Measurements from ENCODE around the gene EEF1AKMT2. TPM values are rescaled to one million over a fixed set of nuclear protein-coding genes. Genes with fewer than 3 reads are reported as not detected.
"Not testable (repeated sequence)": the region's sequence is repeated elsewhere in the genome, so short reads cannot be mapped to it uniquely, and the experiment has no call there.

EEF1AKMT2 gene
- total RNA-seq, 1 donor from 2014 or later = 19.1 TPM

DNA sequence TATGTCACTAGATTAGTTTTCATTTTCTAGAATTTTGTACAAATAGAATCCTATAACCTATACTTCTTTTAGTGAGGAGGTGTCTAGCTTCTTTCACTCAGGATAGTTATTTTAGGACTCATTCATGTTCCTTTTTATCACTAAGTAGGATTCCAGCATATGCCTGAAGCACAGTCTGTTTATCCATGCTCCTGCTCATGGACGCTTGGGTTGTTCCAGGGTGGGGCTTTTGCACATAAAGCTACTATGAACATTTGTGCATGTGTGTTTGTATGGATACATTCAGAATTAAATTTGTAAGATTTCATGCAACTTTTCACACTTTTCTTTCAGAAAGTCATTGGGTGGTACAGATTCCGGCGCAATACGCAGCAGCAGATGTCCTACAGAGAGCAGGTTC lies 34.6 kb upstream of the EEF1AKMT2 start:
- Histone ChIP-seq H4K20me1 (ENCODE audit: insufficient read depth, low read length) (no peaks in the 10 kb centered on the region), H3K27ac (ENCODE audit: low read depth, low read length) (no peak overlapping the region), H3K79me2 (ENCODE audit: insufficient read depth, low read length) (no peaks in the 10 kb centered on the region), H2AFZ (ENCODE audit: low read depth, low read length) (no peak overlapping the region), H3K36me3 (ENCODE audit: insufficient read depth, low read length) (peaks cover 37% of the 10 kb centered on the region), H3K4me1 (ENCODE audit: insufficient read depth, low read length) (no peaks in the 10 kb centered on the region), H3K4me2 (ENCODE audit: low read length) (no peak overlapping the region), H3K9ac (ENCODE audit: low read length) (no peak overlapping the region), H3K4me3 (ENCODE audit: insufficient read depth, low read depth, low read length) (no peak overlapping the region), H3K9me3 (ENCODE audit: insufficient read depth, low read depth, low read length) (no peaks in the 10 kb centered on the region), H3K27me3 (ENCODE audit: insufficient read depth, low read length) (no peaks in the 10 kb centered on the region)
- no peak for TF ChIP-seq EZH2 (IDR thresholded peaks at IDR 0.05; ENCODE audit: insufficient read depth, low read length)
- TF ChIP-seq, protein P1, sequence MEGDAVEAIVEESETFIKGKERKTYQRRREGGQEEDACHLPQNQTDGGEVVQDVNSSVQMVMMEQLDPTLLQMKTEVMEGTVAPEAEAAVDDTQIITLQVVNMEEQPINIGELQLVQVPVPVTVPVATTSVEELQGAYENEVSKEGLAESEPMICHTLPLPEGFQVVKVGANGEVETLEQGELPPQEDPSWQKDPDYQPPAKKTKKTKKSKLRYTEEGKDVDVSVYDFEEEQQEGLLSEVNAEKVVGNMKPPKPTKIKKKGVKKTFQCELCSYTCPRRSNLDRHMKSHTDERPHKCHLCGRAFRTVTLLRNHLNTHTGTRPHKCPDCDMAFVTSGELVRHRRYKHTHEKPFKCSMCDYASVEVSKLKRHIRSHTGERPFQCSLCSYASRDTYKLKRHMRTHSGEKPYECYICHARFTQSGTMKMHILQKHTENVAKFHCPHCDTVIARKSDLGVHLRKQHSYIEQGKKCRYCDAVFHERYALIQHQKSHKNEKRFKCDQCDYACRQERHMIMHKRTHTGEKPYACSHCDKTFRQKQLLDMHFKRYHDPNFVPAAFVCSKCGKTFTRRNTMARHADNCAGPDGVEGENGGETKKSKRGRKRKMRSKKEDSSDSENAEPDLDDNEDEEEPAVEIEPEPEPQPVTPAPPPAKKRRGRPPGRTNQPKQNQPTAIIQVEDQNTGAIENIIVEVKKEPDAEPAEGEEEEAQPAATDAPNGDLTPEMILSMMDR (IDR thresholded peaks at IDR 0.05; ENCODE audit: insufficient read depth, low read depth, low read length) = no peak
- H3K9me3 Mint-ChIP-seq (ENCODE audit: unreplicated experiment) = no peaks in the 10 kb centered on the region
- no peak overlapping the region for H3K27ac Mint-ChIP-seq (ENCODE audit: unreplicated experiment)
- no peak for FAIRE-seq
- no peaks in the 10 kb centered on the region for H3K27me3 Mint-ChIP-seq (ENCODE audit: low read depth, unreplicated experiment)
- DNase-seq (ENCODE audit: low read depth) = no peak
- no peak overlapping the region for H3K4me3 Mint-ChIP-seq (ENCODE audit: unreplicated experiment)
- peaks cover 9% of the 10 kb centered on the region for H3K4me1 Mint-ChIP-seq (ENCODE audit: low read depth, unreplicated experiment)
- H3K36me3 Mint-ChIP-seq (ENCODE audit: low read depth, unreplicated experiment) = peaks cover 19% of the 10 kb centered on the region

GRCh38 chr10:124825702-124826101 lies 34.0 kb upstream of the EEF1AKMT2 start:
- Histone ChIP-seq H3K9me3 (ENCODE audit: insufficient read depth, low read depth, low read length) (no peaks in the 10 kb centered on the region), H3K79me2 (ENCODE audit: insufficient read depth, low read length) (no peaks in the 10 kb centered on the region), H3K27me3 (ENCODE audit: insufficient read depth, low read length) (no peaks in the 10 kb centered on the region), H3K4me1 (ENCODE audit: insufficient read depth, low read length) (no peaks in the 10 kb centered on the region), H3K27ac (ENCODE audit: low read depth, low read length) (no peak overlapping the region), H3K36me3 (ENCODE audit: insufficient read depth, low read length) (peaks cover 36% of the 10 kb centered on the region), H4K20me1 (ENCODE audit: insufficient read depth, low read length) (no peaks in the 10 kb centered on the region), H3K4me2 (ENCODE audit: low read length) (no peak overlapping the region), H3K9ac (ENCODE audit: low read length) (no peak overlapping the region), H2AFZ (ENCODE audit: low read depth, low read length) (no peak overlapping the region), H3K4me3 (ENCODE audit: insufficient read depth, low read depth, low read length) (no peak overlapping the region)
- H3K4me1 Mint-ChIP-seq (ENCODE audit: low read depth, unreplicated experiment) = peaks cover 6% of the 10 kb centered on the region
- DNase-seq (ENCODE audit: low read depth) = no peak
- no peaks in the 10 kb centered on the region for H3K9me3 Mint-ChIP-seq (ENCODE audit: unreplicated experiment)
- H3K36me3 Mint-ChIP-seq (ENCODE audit: low read depth, unreplicated experiment) = peaks cover 17% of the 10 kb centered on the region
- no peak for FAIRE-seq
- H3K27me3 Mint-ChIP-seq (ENCODE audit: low read depth, unreplicated experiment) = no peaks in the 10 kb centered on the region
- H3K4me3 Mint-ChIP-seq (ENCODE audit: unreplicated experiment) = no peak overlapping the region
- TF ChIP-seq EZH2 (IDR thresholded peaks at IDR 0.05; ENCODE audit: insufficient read depth, low read length) = no peak
- no peak overlapping the region for H3K27ac Mint-ChIP-seq (ENCODE audit: unreplicated experiment)

- not testable (repeated sequence) for FAIRE-seq
Observed at GRCh38 chr10:124824932-124825331, 33.2 kb upstream of the EEF1AKMT2 start.

More at GRCh38 chr10:124824932-124825331, 33.2 kb upstream of the EEF1AKMT2 start:
- H3K27ac Mint-ChIP-seq (ENCODE audit: unreplicated experiment); H3K4me3 Mint-ChIP-seq (ENCODE audit: unreplicated experiment); H3K9me3 Mint-ChIP-seq (ENCODE audit: unreplicated experiment); DNase-seq (ENCODE audit: low read depth); H3K9ac ChIP-seq (ENCODE audit: low read length); H3K27me3 ChIP-seq (ENCODE audit: insufficient read depth, low read length); H3K4me3 ChIP-seq (ENCODE audit: insufficient read depth, low read depth, low read length); H3K4me1 Mint-ChIP-seq (ENCODE audit: low read depth, unreplicated experiment); H3K4me1 ChIP-seq (ENCODE audit: insufficient read depth, low read length); H3K27me3 Mint-ChIP-seq (ENCODE audit: low read depth, unreplicated experiment); H2AFZ ChIP-seq (ENCODE audit: low read depth, low read length); H3K27ac ChIP-seq (ENCODE audit: low read depth, low read length); H3K9me3 ChIP-seq (ENCODE audit: insufficient read depth, low read depth, low read length); H3K79me2 ChIP-seq (ENCODE audit: insufficient read depth, low read length); H3K4me2 ChIP-seq (ENCODE audit: low read length); H4K20me1 ChIP-seq (ENCODE audit: insufficient read depth, low read length): not testable (repeated sequence)
- H3K36me3 Mint-ChIP-seq (ENCODE audit: low read depth, unreplicated experiment) = peaks cover 17% of the 10 kb centered on the region
- H3K36me3 ChIP-seq (ENCODE audit: insufficient read depth, low read length) = peaks cover 29% of the 10 kb centered on the region
